ENCODE data around the gene SIX5. TPM values are rescaled to one million over a fixed set of nuclear protein-coding genes. Genes with fewer than 3 reads are reported as not detected.
A peak's percentile ranks its signal among the peaks of the same experiment; 100 is the strongest.

The SIX5 gene
- 1 to 10 TPM; 2.3 to 2.4 TPM for total RNA-seq

GRCh38 chr19:45768984-45769782 is at the start of gene SIX5:
SIX5 (minus strand) TSS chr19:45769252; CDS start chr19:45768844, 408 bp downstream.
- DNase-seq = peak; percentile 98
- peaks cover 3% of the 10 kb centered on the region for H3K36me3 Mint-ChIP-seq
- ChIA-PET CTCF (interaction anchor here (0.6 to 6.5 kb wide), 36 partner anchors 9 to 290 kb away, joined by 3 to 121 read pairs (median 5); partner anchors contain the start of genes DMPK, DMWD, FBXO46 and IRF2BP1), POLR2A (interaction anchor here (0.7 to 1.9 kb wide), 11 partner anchors 10 to 290 kb away, joined by 3 to 10 read pairs (median 3); partner anchors contain the start of genes DMWD, IRF2BP1 and QPCTL)
- intact Hi-C loops (cut with micrococcal nuclease) = loop anchor here (1.0 to 2.0 kb wide), 3 partner anchors 38 to 116 kb away; partner anchors contain the start of genes FBXO46 and SYMPK
- H3K27ac Mint-ChIP-seq = peak within 1 kb of the TSS; percentile 18
- H3K27me3 Mint-ChIP-seq = peaks cover 15% of the 10 kb centered on the region
- H3K4me1 Mint-ChIP-seq (ENCODE audit: low read depth) = peaks cover 10% of the 10 kb centered on the region
- H3K4me3 Mint-ChIP-seq = peak within 1 kb of the TSS; percentile 78
- no peaks in the 10 kb centered on the region for H3K9me3 Mint-ChIP-seq

GRCh38 chr19:45817725-45818301 is 48.8 kb upstream of the SIX5 start:
- H3K4me1 Mint-ChIP-seq (ENCODE audit: low read depth) = no peaks in the 10 kb centered on the region
- intact Hi-C loops (cut with micrococcal nuclease) = loop anchor here (1.0 to 5.0 kb wide), 2 partner anchors 44 to 65 kb away; partner anchors contain the start of genes FOXA3 and SYMPK
- no peak for DNase-seq
- H3K27me3 Mint-ChIP-seq = no peaks in the 10 kb centered on the region
- ChIA-PET POLR2A (interaction anchor here (1.1 kb wide), 1 partner anchor 10 kb away, joined by 3 read pairs; no protein-coding TSS in a partner anchor), CTCF (interaction anchor here (0.6 to 3.7 kb wide), 17 partner anchors 10 to 193 kb away, joined by 3 to 42 read pairs (median 4); partner anchors contain the start of genes DMPK, FOXA3, IRF2BP1 and MYPOP)
- H3K4me3 Mint-ChIP-seq = no peak overlapping the region
- no peaks in the 10 kb centered on the region for H3K9me3 Mint-ChIP-seq
- no peak overlapping the region for H3K27ac Mint-ChIP-seq
- H3K36me3 Mint-ChIP-seq = peaks cover 5% of the 10 kb centered on the region

- peak overlapping the region; percentile 13 for H3K27ac Mint-ChIP-seq
- no peaks in the 10 kb centered on the region for H3K4me1 Mint-ChIP-seq (ENCODE audit: low read depth)
- H3K36me3 Mint-ChIP-seq = peaks cover 5% of the 10 kb centered on the region
- ChIA-PET CTCF (interaction anchor here (0.5 to 3.7 kb wide), 48 partner anchors 9 to 377 kb away, joined by 3 to 42 read pairs (median 4); partner anchors contain the start of genes CCDC61, DMPK, DMWD and FOXA3), POLR2A (interaction anchor here (0.6 to 0.8 kb wide), 2 partner anchors 11 to 187 kb away, joined by 3 to 5 read pairs; no protein-coding TSS in a partner anchor)
- H3K9me3 Mint-ChIP-seq = no peaks in the 10 kb centered on the region
- no peaks in the 10 kb centered on the region for H3K27me3 Mint-ChIP-seq
- peak overlapping the region; percentile 12 for H3K4me3 Mint-ChIP-seq
- intact Hi-C loops (cut with micrococcal nuclease) = loop anchor here (1.0 to 5.0 kb wide), 2 partner anchors 45 to 66 kb away; partner anchors contain the start of genes FOXA3 and SYMPK
- peak; percentile 97 for DNase-seq
These were observed 48.1 kb upstream of the SIX5 start for GRCh38 chr19:45817010-45817724.

- Mint-ChIP-seq H3K27ac (no peak overlapping the region), H3K4me3 (no peak overlapping the region), H3K4me1 (ENCODE audit: low read depth) (no peaks in the 10 kb centered on the region), H3K27me3 (no peaks in the 10 kb centered on the region), H3K9me3 (no peaks in the 10 kb centered on the region), H3K36me3 (peaks cover 5% of the 10 kb centered on the region)
- CTCF ChIA-PET = interaction anchor here (0.5 to 3.7 kb wide), 44 partner anchors 8 to 377 kb away, joined by 3 to 42 read pairs (median 4); partner anchors contain the start of genes CCDC61, DMPK, DMWD and FOXA3
- POLR2A ChIA-PET = interaction anchor here (0.6 to 0.8 kb wide), 2 partner anchors 11 to 186 kb away, joined by 3 to 5 read pairs; no protein-coding TSS in a partner anchor
- DNase-seq = no peak
- intact Hi-C loops (cut with micrococcal nuclease) = loop anchor here (1.0 to 5.0 kb wide), 2 partner anchors 46 to 67 kb away; partner anchors contain the start of genes FOXA3 and SYMPK
These were observed 47.4 kb upstream of the SIX5 start for GRCh38 chr19:45816236-45817009.

- CTCF ChIA-PET = interaction anchor here (1.2 to 3.7 kb wide), 8 partner anchors 7 to 84 kb away, joined by 4 to 42 read pairs (median 14); partner anchors contain the start of genes IRF2BP1 and SIX5
These were observed 46.6 kb upstream of the SIX5 start for GRCh38 chr19:45815481-45816216.

GRCh38 chr19:45814851-45815480 is 45.9 kb upstream of the SIX5 start, which contains the start of gene RSPH6A:
RSPH6A (minus strand) TSS chr19:45815308; CDS start chr19:45815176, 132 bp downstream.
- intact Hi-C loops (cut with micrococcal nuclease) = loop anchor here (5.0 kb wide), 1 partner anchor 47 kb away; the partner anchor contains the start of genes FOXA3 and SYMPK
- H3K36me3 Mint-ChIP-seq = peaks cover 4% of the 10 kb centered on the region
- H3K9me3 Mint-ChIP-seq = no peaks in the 10 kb centered on the region
- POLR2A ChIA-PET = interaction anchor here (0.8 kb wide), 1 partner anchor 12 kb away, joined by 5 read pairs; no protein-coding TSS in a partner anchor
- CTCF ChIA-PET = interaction anchor here (1.2 kb wide), 1 partner anchor 45 kb away, joined by 4 read pairs; the partner anchor contains the start of gene SIX5
- no peak within 1 kb of the TSS for H3K4me3 Mint-ChIP-seq
- no peaks in the 10 kb centered on the region for H3K4me1 Mint-ChIP-seq (ENCODE audit: low read depth)
- no peaks in the 10 kb centered on the region for H3K27me3 Mint-ChIP-seq
- no peak for DNase-seq
- H3K27ac Mint-ChIP-seq = no peak within 1 kb of the TSS

More at GRCh38 chr19:45815481-45816216, 46.6 kb upstream of the SIX5 start:
- no peak for DNase-seq
- H3K4me1 Mint-ChIP-seq (ENCODE audit: low read depth) = no peaks in the 10 kb centered on the region
- H3K36me3 Mint-ChIP-seq = peaks cover 5% of the 10 kb centered on the region
- no peak overlapping the region for H3K27ac Mint-ChIP-seq
- no peaks in the 10 kb centered on the region for H3K9me3 Mint-ChIP-seq
- H3K4me3 Mint-ChIP-seq = no peak overlapping the region
- no peaks in the 10 kb centered on the region for H3K27me3 Mint-ChIP-seq
- intact Hi-C loops (cut with micrococcal nuclease) = loop anchor here (5.0 kb wide), 1 partner anchor 47 kb away; the partner anchor contains the start of genes FOXA3 and SYMPK
- POLR2A ChIA-PET = no interaction called here

- Mint-ChIP-seq H3K27me3 (no peaks in the 10 kb centered on the region), H3K9me3 (no peaks in the 10 kb centered on the region), H3K27ac (no peak overlapping the region), H3K36me3 (peaks cover 4% of the 10 kb centered on the region), H3K4me1 (ENCODE audit: low read depth) (peaks cover 6% of the 10 kb centered on the region), H3K4me3 (no peak overlapping the region)
- no peak for DNase-seq
- intact Hi-C loops (cut with micrococcal nuclease) = no loop called here
- ChIA-PET POLR2A (interaction anchor here (0.6 to 0.8 kb wide), 3 partner anchors 9 to 34 kb away, joined by 3 to 5 read pairs (median 5); no protein-coding TSS in a partner anchor), CTCF (interaction anchor here (0.7 to 1.2 kb wide), 3 partner anchors 15 to 92 kb away, joined by 3 to 4 read pairs (median 4); partner anchors contain the start of gene SIX5)
These were observed 45.2 kb upstream of the SIX5 start for GRCh38 chr19:45814166-45814780.

GRCh38 chr19:45812297-45812696 is 43.2 kb upstream of the SIX5 start:
- ChIA-PET CTCF (interaction anchor here (0.6 to 1.6 kb wide), 3 partner anchors 12 to 42 kb away, joined by 3 to 4 read pairs (median 4); no protein-coding TSS in a partner anchor), POLR2A (no interaction called here)
- Mint-ChIP-seq H3K9me3 (no peaks in the 10 kb centered on the region), H3K4me1 (ENCODE audit: low read depth) (peaks cover 6% of the 10 kb centered on the region), H3K36me3 (peaks cover 4% of the 10 kb centered on the region), H3K27me3 (no peaks in the 10 kb centered on the region), H3K27ac (no peak overlapping the region), H3K4me3 (no peak overlapping the region)
- intact Hi-C loops (cut with micrococcal nuclease) = no loop called here
- DNase-seq = no peak

- ChIA-PET POLR2A (no interaction called here), CTCF (no interaction called here)
- DNase-seq = no peak
- H3K9me3 Mint-ChIP-seq = no peaks in the 10 kb centered on the region
- H3K36me3 Mint-ChIP-seq = peaks cover 2% of the 10 kb centered on the region
- no peak overlapping the region for H3K27ac Mint-ChIP-seq
- peaks cover 6% of the 10 kb centered on the region for H3K4me1 Mint-ChIP-seq (ENCODE audit: low read depth)
- H3K4me3 Mint-ChIP-seq = no peak overlapping the region
- intact Hi-C loops (cut with micrococcal nuclease) = no loop called here
- H3K27me3 Mint-ChIP-seq = no peaks in the 10 kb centered on the region
These were observed 40.6 kb upstream of the SIX5 start for GRCh38 chr19:45809643-45810159.

Data from activated CD4-positive, alpha-beta memory T cell treated with anti-CD3 and anti-CD28 coated beads for 36 hours (primary cell).